KG1 (cell line): ENCODE results near the gene MEGF11.

Experiments used
- DNase-seq: peaks from one replicate; lab custom pipeline; 2025; lab: John Stamatoyannopoulos, UW

Gene MEGF11

GRCh38 chr15:65938604-65939003 is 314.9 kb downstream of the MEGF11 start:
- DNase-seq = no peak

- DNase-seq = no peak
Measured at GRCh38 chr15:65937476-65937875, 316.1 kb downstream of the MEGF11 start.

GRCh38 chr15:65937054-65937453 is 316.5 kb downstream of the MEGF11 start:
- DNase-seq = no peak

- DNase-seq = no peak
Measured at GRCh38 chr15:65936282-65936681, 317.3 kb downstream of the MEGF11 start.

- no peak for DNase-seq
Measured at GRCh38 chr15:65935391-65935790, 318.2 kb downstream of the MEGF11 start.

GRCh38 chr15:65931221-65931620 is 322.3 kb downstream of the MEGF11 start:
- DNase-seq = no peak

- DNase-seq = no peak
Measured at GRCh38 chr15:65930134-65930533, 323.4 kb downstream of the MEGF11 start.

GRCh38 chr15:65929573-65929972 is 324.0 kb downstream of the MEGF11 start:
- DNase-seq = no peak

GRCh38 chr15:65927545-65927944 is 326.0 kb downstream of the MEGF11 start:
- DNase-seq = no peak

- no peak for DNase-seq
Measured at GRCh38 chr15:65926899-65927298, 326.7 kb downstream of the MEGF11 start.

GRCh38 chr15:65926459-65926858 is 327.1 kb downstream of the MEGF11 start:
- no peak for DNase-seq

- DNase-seq = no peak
Measured at GRCh38 chr15:65925338-65925737, 328.2 kb downstream of the MEGF11 start.

- no peak for DNase-seq
Measured at GRCh38 chr15:65924004-65924403, 329.5 kb downstream of the MEGF11 start.

GRCh38 chr15:65923264-65923663 is 330.3 kb downstream of the MEGF11 start:
- no peak for DNase-seq

GRCh38 chr15:65922621-65923020 is 330.9 kb downstream of the MEGF11 start:
- no peak for DNase-seq

- DNase-seq = no peak
Measured at GRCh38 chr15:65921780-65922179, 331.8 kb downstream of the MEGF11 start.

- DNase-seq = no peak
Measured at GRCh38 chr15:65920825-65921309, 332.7 kb downstream of the MEGF11 start.

GRCh38 chr15:65920121-65920520 is 333.4 kb downstream of the MEGF11 start:
- DNase-seq = no peak

- no peak for DNase-seq
Measured at GRCh38 chr15:65919353-65919752, 334.2 kb downstream of the MEGF11 start.

GRCh38 chr15:65918945-65919344 is 334.6 kb downstream of the MEGF11 start:
- DNase-seq = no peak

GRCh38 chr15:65918357-65918920 is 335.1 kb downstream of the MEGF11 start:
- DNase-seq = no peak

GRCh38 chr15:65917936-65918335 is 335.6 kb downstream of the MEGF11 start:
- DNase-seq = no peak

GRCh38 chr15:65917407-65917756 is 336.2 kb downstream of the MEGF11 start:
- no peak for DNase-seq

- no peak for DNase-seq
Measured at GRCh38 chr15:65916664-65917406, 336.7 kb downstream of the MEGF11 start.
